IMR-90 (cell line): ENCODE data around the gene RBMS3. TPM values are rescaled to one million over a fixed set of nuclear protein-coding genes. Genes with fewer than 3 reads are reported as not detected.

ENCODE experiments used
- ATAC-seq: fragments of 200-7000 bp; cut with Tn5 transposase; 2 replicates; pipeline ENCODE4 v1.9.1; 2020; ENCODE audit warnings: low read depth, mild to moderate bottlenecking, moderate library complexity
- BruUV-seq: library from RNA; stranded (reverse); fragments of 400-500 nt; replicated peaks from 2 replicates; lab custom pipeline; 2021; lab: Mats Ljungman, UMichigan
- CTCF ChIA-PET: fragments of 300-600 bp; formaldehyde crosslinking; extraction: SDS; loops from one replicate; lab custom pipeline; 2021; ENCODE audit warnings: antibody characterized with exemption; lab: Yijun Ruan, JAX
- POLR2A ChIA-PET: fragments of 300-600 bp; sonication (Branson Sonifier 250); formaldehyde crosslinking; loops from one replicate; lab custom pipeline; 2022; ENCODE audit warnings: antibody characterized with exemption; ENCODE audit not compliant: unreplicated experiment; lab: Charles Lee
- DNase-seq: peaks from one replicate; pipeline ENCODE4 v3.0.0; 2013
- H2AFZ ChIP-seq: replicated peaks from 2 replicates; pipeline ENCODE3; 2013; ENCODE audit warnings: low read length, mild to moderate bottlenecking; ENCODE audit not compliant: poor library complexity
- H2AK5ac ChIP-seq: 2 replicates; pipeline ENCODE4 v1.6.1; 2013; ENCODE audit warnings: low read depth, low read length, inconsistent platforms
- H2AK9ac ChIP-seq: replicated peaks from 2 replicates; pipeline ENCODE3; 2013; ENCODE audit warnings: mild to moderate bottlenecking, low read depth, low read length, moderate library complexity; ENCODE audit not compliant: poor library complexity
- H2BK120ac ChIP-seq: 2 replicates; pipeline ENCODE4 v1.6.1; 2013; ENCODE audit warnings: low read depth, low read length, inconsistent platforms
- H2BK15ac ChIP-seq: 3 replicates; pipeline ENCODE4 v1.6.1; 2013; ENCODE audit warnings: low read depth, low read length, inconsistent platforms
- H2BK20ac ChIP-seq: 2 replicates; pipeline ENCODE4 v1.6.1; 2013; ENCODE audit warnings: low read depth, mild to moderate bottlenecking, inconsistent platforms, low read length, moderate library complexity
- H2BK5ac ChIP-seq: 2 replicates; pipeline ENCODE4 v1.6.1; 2013; ENCODE audit warnings: mild to moderate bottlenecking, low read depth, low read length, inconsistent platforms; ENCODE audit not compliant: poor library complexity, severe bottlenecking
- H3K14ac ChIP-seq: replicated peaks from 2 replicates; pipeline ENCODE4 v1.6.1; 2013; ENCODE audit warnings: low read depth, low read length, inconsistent platforms
- H3K18ac ChIP-seq: 2 replicates; pipeline ENCODE4 v1.6.1; 2013; ENCODE audit warnings: low read depth, low read length, control low read depth
- H3K23ac ChIP-seq: 2 replicates; pipeline ENCODE4 v1.6.1; 2013; ENCODE audit warnings: low read depth, low read length, inconsistent platforms
- H3K27ac ChIP-seq: 2 replicates; pipeline ENCODE4 v1.5.1; 2013; ENCODE audit warnings: mild to moderate bottlenecking, control low read depth, low read length; ENCODE audit not compliant: insufficient read depth
- H3K27me3 ChIP-seq: 2 replicates; pipeline ENCODE4 v1.6.1; 2013; ENCODE audit warnings: low read length; ENCODE audit not compliant: control insufficient read depth, insufficient read depth
- H3K36me3 ChIP-seq: 2 replicates; pipeline ENCODE4 v1.6.1; 2013; ENCODE audit warnings: low read length, mixed read lengths; ENCODE audit not compliant: control insufficient read depth, insufficient read depth
- H3K4ac ChIP-seq: 2 replicates; pipeline ENCODE4 v1.6.1; 2013; ENCODE audit warnings: low read depth, low read length, inconsistent platforms
- H3K4me1 ChIP-seq: 2 replicates; pipeline ENCODE4 v1.6.1; 2013; ENCODE audit warnings: low read length, mixed read lengths; ENCODE audit not compliant: control insufficient read depth, insufficient read depth
- H3K4me2 ChIP-seq: 2 replicates; pipeline ENCODE4 v1.6.1; 2013; ENCODE audit warnings: low read depth, mild to moderate bottlenecking, control low read depth, low read length, moderate library complexity
- H3K4me3 ChIP-seq: 2 replicates; pipeline ENCODE4 v1.5.1; 2013; ENCODE audit warnings: low read depth, mild to moderate bottlenecking, control low read depth, low read length, moderate library complexity; ENCODE audit not compliant: insufficient read depth
- H3K56ac ChIP-seq: 2 replicates; pipeline ENCODE4 v1.6.1; 2013; ENCODE audit warnings: low read length, inconsistent platforms; ENCODE audit not compliant: insufficient read depth; ENCODE audit errors: extremely low read depth
- H3K79me1 ChIP-seq, 2 experiments: 2 replicates each; pipeline ENCODE4 v1.6.1; 2013; ENCODE audit warnings: low read length in 2 of 2, inconsistent platforms in 1 of 2, low read depth in 1 of 2
- H3K9ac ChIP-seq: 2 replicates; pipeline ENCODE4 v1.6.1; 2013; ENCODE audit warnings: low read depth, low read length, control low read depth
- H3K9me1 ChIP-seq: 2 replicates; pipeline ENCODE4 v1.6.1; 2013; ENCODE audit warnings: low read length, inconsistent platforms; ENCODE audit not compliant: insufficient read depth
- H3K9me3 ChIP-seq: 2 replicates; pipeline ENCODE4 v1.6.1; 2013; ENCODE audit warnings: low read length; ENCODE audit not compliant: control insufficient read depth, insufficient read depth
- H4K20me1 ChIP-seq: 2 replicates; pipeline ENCODE4 v1.6.1; 2013; ENCODE audit warnings: low read length, inconsistent platforms; ENCODE audit not compliant: insufficient read depth
- H4K5ac ChIP-seq: 2 replicates; pipeline ENCODE4 v1.6.1; 2013; ENCODE audit warnings: mild to moderate bottlenecking, low read depth, low read length, control low read depth
- H4K8ac ChIP-seq, 2 experiments: 2 replicates each; pipeline ENCODE4 v1.6.1; 2013; ENCODE audit warnings: low read depth in 2 of 2, low read length in 2 of 2, control low read depth in 1 of 2, inconsistent platforms in 1 of 2
- H4K91ac ChIP-seq: 2 replicates; pipeline ENCODE4 v1.6.1; 2013; ENCODE audit warnings: low read depth, low read length, inconsistent platforms; ENCODE audit not compliant: insufficient read depth
- BHLHE40 ChIP-seq: fragments of 150-350 bp; IDR thresholded peaks from 2 replicates; pipeline ENCODE4 v1.6.1; 2016; ENCODE audit warnings: mild to moderate bottlenecking, low read depth, low read length
- POLR2A ChIP-seq: IDR thresholded peaks from 2 replicates; pipeline ENCODE4 v1.6.1; 2012; ENCODE audit warnings: mild to moderate bottlenecking, low read depth, low read length
- RCOR1 ChIP-seq: IDR thresholded peaks from 2 replicates; pipeline ENCODE4 v1.6.1; 2012; ENCODE audit warnings: mild to moderate bottlenecking, low read length, improper control_type of control experiment; ENCODE audit not compliant: insufficient replicate concordance
- RFX5 ChIP-seq: IDR thresholded peaks from 2 replicates; pipeline ENCODE4 v1.8.0; 2012; ENCODE audit warnings: low read depth, mild to moderate bottlenecking, low read length, moderate library complexity
- WGBS, 2 experiments: methylation state at CpG; one replicate each; pipeline versions ENCODE4 v1.1.5 to v1.1.7; 2013; ENCODE audit warnings: missing lambda C conversion rate in 2 of 2; ENCODE audit not compliant: insufficient read length in 1 of 2; ENCODE audit errors: extremely low coverage in 2 of 2; 5-methylcytosine and 5-hydroxymethylcytosine counted together
- dilution Hi-C: fragments of 300-500 bp; cut with HindIII; formaldehyde crosslinking; loops from one replicate; pipeline ENCODE4 v1.14.3; 2018; ENCODE audit warnings: low sequenced_read_pairs; ENCODE audit not compliant: unreplicated experiment
- in situ Hi-C: fragments of 300-500 bp; cut with MboI; formaldehyde crosslinking; loops from 3 replicates; pipeline ENCODE4 v1.14.3; 2019; ENCODE audit warnings: low sequenced_read_pairs, inconsistent platforms, mixed read lengths
- intact Hi-C: fragments of 100-400 bp; cut with micrococcal nuclease; formaldehyde crosslinking; loops from 2 replicates; pipeline ENCODE4 v1.10.0; 2022
- polyA plus RNA-seq, 3 experiments: library from polyadenylated mRNA; depleted of rRNA; stranded (reverse); fragments of >200 nt; gene quantifications; 2 replicates each; pipeline ENCODE4 v1.2.3, GENCODE V29; 2012; ENCODE audit warnings: low replicate concordance in 1 of 3
- total RNA-seq: library from RNA; depleted of rRNA; stranded (reverse); fragments of >200 nt; gene quantifications from 2 replicates; pipeline ENCODE4 v1.2.3, GENCODE V29; 2012
- TF ChIP-seq, protein P1 (sequence below): fragments of 150-350 bp; IDR thresholded peaks from 2 replicates; pipeline ENCODE4 v1.6.1; 2017; ENCODE audit warnings: mild to moderate bottlenecking, antibody characterized with exemption, low read length, low read depth
- TF ChIP-seq, protein P2 (sequence below): conservative IDR thresholded peaks from 2 replicates; pipeline ENCODE4 v1.5.1; 2012; ENCODE audit warnings: mild to moderate bottlenecking, low read depth, low read length, improper control_type of control experiment
- TF ChIP-seq, protein P3 (sequence below): fragments of 150-350 bp; IDR thresholded peaks from 2 replicates; pipeline ENCODE4 v1.6.1; 2016; ENCODE audit warnings: low read depth, mild to moderate bottlenecking, low read length, moderate library complexity, borderline replicate concordance

The RBMS3 gene
- total and polyA plus RNA-seq, 2 of the 4 experiments (the other 2 are of a cell fraction), result 15.2 to 127 TPM

DNA sequence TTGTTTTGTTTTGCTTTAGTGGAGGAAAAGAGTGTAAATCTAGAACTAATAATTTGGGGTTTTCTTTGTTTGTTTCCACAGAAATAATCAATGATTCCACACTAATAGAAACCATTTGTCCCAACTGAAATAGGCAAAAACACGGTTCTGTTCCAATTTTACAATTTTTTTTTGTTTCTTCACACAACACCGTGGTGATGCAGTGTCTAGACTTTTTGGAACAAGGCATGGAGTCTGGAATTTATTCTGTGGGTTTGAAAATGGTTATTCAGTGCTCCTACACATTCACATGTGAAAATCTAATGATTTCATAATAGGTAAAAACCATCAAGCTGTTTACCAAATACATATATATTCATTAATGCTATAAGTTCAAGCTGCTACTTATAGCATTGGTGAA lies 696.5 kb downstream of the RBMS3 start:
- dilution Hi-C loops, result no loop called here
- BruUV-seq, result no TSS peak
- WGBS, 2 experiments, result no CpG with 5 or more reads among the region's 2 CpGs

More for the DNA sequence above, 696.5 kb downstream of the RBMS3 start:
- Histone ChIP-seq H3K9ac (no peak overlapping the region), H3K4me2 (no peak overlapping the region), H3K23ac (no peak overlapping the region), H3K27me3 (no peaks in the 10 kb centered on the region), H4K8ac (no peak overlapping the region), H2BK120ac (no peak overlapping the region), H2AFZ (no peak overlapping the region), H3K4me3 (no peak overlapping the region), H4K91ac (no peak overlapping the region), H3K9me1 (no peaks in the 10 kb centered on the region), H3K18ac (no peak overlapping the region), H2BK5ac (no peak overlapping the region), H3K9me3 (no peaks in the 10 kb centered on the region), H3K56ac (no peak overlapping the region), H3K27ac (no peak overlapping the region), H2BK15ac (no peak overlapping the region), H3K79me1 (no peaks in the 10 kb centered on the region; a peak in 1 of 4 replicates), H3K14ac (no peak overlapping the region), H3K36me3 (no peaks in the 10 kb centered on the region), H2AK9ac (no peak overlapping the region), H3K4me1 (peaks cover 3% of the 10 kb centered on the region; the same call in 1 of the 2 replicates), H4K5ac (no peak overlapping the region), H2AK5ac (no peak overlapping the region), H3K4ac (no peak overlapping the region), H2BK20ac (no peak overlapping the region), H4K20me1 (no peaks in the 10 kb centered on the region)
- ATAC-seq (no peak), DNase-seq (no peak)
- ChIA-PET POLR2A (no interaction called here), CTCF (interaction anchor here (0.6 to 1.0 kb wide), 2 partner anchors 15 to 62 kb away, joined by 3 read pairs; no protein-coding TSS in a partner anchor)
- in situ Hi-C loops (no loop called here), intact Hi-C loops (no loop called here)
- TF ChIP-seq POLR2A (no peak), BHLHE40 (no peak), RCOR1 (no peak), RFX5 (no peak)
- TF ChIP-seq, protein P1, sequence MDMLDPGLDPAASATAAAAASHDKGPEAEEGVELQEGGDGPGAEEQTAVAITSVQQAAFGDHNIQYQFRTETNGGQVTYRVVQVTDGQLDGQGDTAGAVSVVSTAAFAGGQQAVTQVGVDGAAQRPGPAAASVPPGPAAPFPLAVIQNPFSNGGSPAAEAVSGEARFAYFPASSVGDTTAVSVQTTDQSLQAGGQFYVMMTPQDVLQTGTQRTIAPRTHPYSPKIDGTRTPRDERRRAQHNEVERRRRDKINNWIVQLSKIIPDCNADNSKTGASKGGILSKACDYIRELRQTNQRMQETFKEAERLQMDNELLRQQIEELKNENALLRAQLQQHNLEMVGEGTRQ, result no peak
- TF ChIP-seq, protein P2, sequence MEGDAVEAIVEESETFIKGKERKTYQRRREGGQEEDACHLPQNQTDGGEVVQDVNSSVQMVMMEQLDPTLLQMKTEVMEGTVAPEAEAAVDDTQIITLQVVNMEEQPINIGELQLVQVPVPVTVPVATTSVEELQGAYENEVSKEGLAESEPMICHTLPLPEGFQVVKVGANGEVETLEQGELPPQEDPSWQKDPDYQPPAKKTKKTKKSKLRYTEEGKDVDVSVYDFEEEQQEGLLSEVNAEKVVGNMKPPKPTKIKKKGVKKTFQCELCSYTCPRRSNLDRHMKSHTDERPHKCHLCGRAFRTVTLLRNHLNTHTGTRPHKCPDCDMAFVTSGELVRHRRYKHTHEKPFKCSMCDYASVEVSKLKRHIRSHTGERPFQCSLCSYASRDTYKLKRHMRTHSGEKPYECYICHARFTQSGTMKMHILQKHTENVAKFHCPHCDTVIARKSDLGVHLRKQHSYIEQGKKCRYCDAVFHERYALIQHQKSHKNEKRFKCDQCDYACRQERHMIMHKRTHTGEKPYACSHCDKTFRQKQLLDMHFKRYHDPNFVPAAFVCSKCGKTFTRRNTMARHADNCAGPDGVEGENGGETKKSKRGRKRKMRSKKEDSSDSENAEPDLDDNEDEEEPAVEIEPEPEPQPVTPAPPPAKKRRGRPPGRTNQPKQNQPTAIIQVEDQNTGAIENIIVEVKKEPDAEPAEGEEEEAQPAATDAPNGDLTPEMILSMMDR, result no peak
- TF ChIP-seq, protein P3, sequence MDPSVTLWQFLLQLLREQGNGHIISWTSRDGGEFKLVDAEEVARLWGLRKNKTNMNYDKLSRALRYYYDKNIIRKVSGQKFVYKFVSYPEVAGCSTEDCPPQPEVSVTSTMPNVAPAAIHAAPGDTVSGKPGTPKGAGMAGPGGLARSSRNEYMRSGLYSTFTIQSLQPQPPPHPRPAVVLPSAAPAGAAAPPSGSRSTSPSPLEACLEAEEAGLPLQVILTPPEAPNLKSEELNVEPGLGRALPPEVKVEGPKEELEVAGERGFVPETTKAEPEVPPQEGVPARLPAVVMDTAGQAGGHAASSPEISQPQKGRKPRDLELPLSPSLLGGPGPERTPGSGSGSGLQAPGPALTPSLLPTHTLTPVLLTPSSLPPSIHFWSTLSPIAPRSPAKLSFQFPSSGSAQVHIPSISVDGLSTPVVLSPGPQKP, result no peak
